Measurements from ENCODE around the gene AOPEP. TPM values are rescaled to one million over a fixed set of nuclear protein-coding genes. Genes with fewer than 3 reads are reported as not detected.

AOPEP gene
- total RNA-seq, 1 donor from 2014 or later = 22.1 TPM

GRCh38 chr9:94908583-94909249, 182.2 kb downstream of the AOPEP start:
- TF ChIP-seq CTCF (IDR thresholded peaks at IDR 0.05; ENCODE audit: unreplicated experiment) = no peak
- Mint-ChIP-seq H3K27ac (ENCODE audit: unreplicated experiment) (no peak overlapping the region), H3K4me3 (ENCODE audit: unreplicated experiment) (no peak overlapping the region), H3K9me3 (ENCODE audit: unreplicated experiment) (no peaks in the 10 kb centered on the region), H3K36me3 (ENCODE audit: low read depth, unreplicated experiment) (no peaks in the 10 kb centered on the region), H3K27me3 (ENCODE audit: unreplicated experiment) (peaks cover 4% of the 10 kb centered on the region), H3K4me1 (ENCODE audit: unreplicated experiment) (peaks cover 17% of the 10 kb centered on the region)
- DNase-seq (ENCODE audit: low spot score) = no peak

- H3K4me3 Mint-ChIP-seq (ENCODE audit: unreplicated experiment) = no peak overlapping the region
- no peak overlapping the region for H3K27ac Mint-ChIP-seq (ENCODE audit: unreplicated experiment)
- H3K27me3 Mint-ChIP-seq (ENCODE audit: unreplicated experiment) = peaks cover 4% of the 10 kb centered on the region
- no peaks in the 10 kb centered on the region for H3K36me3 Mint-ChIP-seq (ENCODE audit: low read depth, unreplicated experiment)
- H3K4me1 Mint-ChIP-seq (ENCODE audit: unreplicated experiment) = peaks cover 17% of the 10 kb centered on the region
- no peak for DNase-seq (ENCODE audit: low spot score)
- no peak for TF ChIP-seq CTCF (IDR thresholded peaks at IDR 0.05; ENCODE audit: unreplicated experiment)
- no peaks in the 10 kb centered on the region for H3K9me3 Mint-ChIP-seq (ENCODE audit: unreplicated experiment)
Measured at GRCh38 chr9:94909250-94909894, 182.9 kb downstream of the AOPEP start.

- H3K4me1 Mint-ChIP-seq (ENCODE audit: unreplicated experiment) = peaks cover 17% of the 10 kb centered on the region
- no peak for TF ChIP-seq CTCF (IDR thresholded peaks at IDR 0.05; ENCODE audit: unreplicated experiment)
- no peaks in the 10 kb centered on the region for H3K36me3 Mint-ChIP-seq (ENCODE audit: low read depth, unreplicated experiment)
- DNase-seq (ENCODE audit: low spot score) = no peak
- H3K27me3 Mint-ChIP-seq (ENCODE audit: unreplicated experiment) = peaks cover 4% of the 10 kb centered on the region
- H3K4me3 Mint-ChIP-seq (ENCODE audit: unreplicated experiment) = no peak overlapping the region
- H3K27ac Mint-ChIP-seq (ENCODE audit: unreplicated experiment) = no peak overlapping the region
- H3K9me3 Mint-ChIP-seq (ENCODE audit: unreplicated experiment) = no peaks in the 10 kb centered on the region
Measured at GRCh38 chr9:94909965-94910730, 183.6 kb downstream of the AOPEP start.

GRCh38 chr9:94911211-94911610, 184.7 kb downstream of the AOPEP start:
- no peak overlapping the region for H3K27ac Mint-ChIP-seq (ENCODE audit: unreplicated experiment)
- H3K4me1 Mint-ChIP-seq (ENCODE audit: unreplicated experiment) = peaks cover 21% of the 10 kb centered on the region
- H3K9me3 Mint-ChIP-seq (ENCODE audit: unreplicated experiment) = no peaks in the 10 kb centered on the region
- H3K27me3 Mint-ChIP-seq (ENCODE audit: unreplicated experiment) = peaks cover 6% of the 10 kb centered on the region
- H3K4me3 Mint-ChIP-seq (ENCODE audit: unreplicated experiment) = no peak overlapping the region
- DNase-seq (ENCODE audit: low spot score) = no peak
- no peak for TF ChIP-seq CTCF (IDR thresholded peaks at IDR 0.05; ENCODE audit: unreplicated experiment)
- H3K36me3 Mint-ChIP-seq (ENCODE audit: low read depth, unreplicated experiment) = no peaks in the 10 kb centered on the region
